GM18511 (cell line): Measurements from ENCODE around the gene KATNB1.

ENCODE experiments used
- ATAC-seq: cut with Tn5 transposase; IDR thresholded peaks from one replicate; pipeline ENCODE4 v1.9.1; 2021; ENCODE audit warnings: mild to moderate bottlenecking, moderate library complexity; ENCODE audit not compliant: unreplicated experiment

The KATNB1 gene

GRCh38 chr16:57755061-57755684 lies 19.6 kb downstream of the KATNB1 start:
- no peak for ATAC-seq

GRCh38 chr16:57755726-57756423 lies 20.3 kb downstream of the KATNB1 start:
- ATAC-seq: no peak

- no peak for ATAC-seq
These were observed 21.1 kb downstream of the KATNB1 start for GRCh38 chr16:57756424-57757325.

GRCh38 chr16:57757326-57757786 lies 21.8 kb downstream of the KATNB1 start:
- ATAC-seq: peak; percentile 87

GRCh38 chr16:57757883-57758282 lies 22.3 kb downstream of the KATNB1 start:
- ATAC-seq: no peak

GRCh38 chr16:57758331-57759117 lies 23.0 kb downstream of the KATNB1 start:
- ATAC-seq: no peak

- no peak for ATAC-seq
These were observed 23.6 kb downstream of the KATNB1 start for GRCh38 chr16:57759131-57759530.

GRCh38 chr16:57759541-57760356 lies 24.2 kb downstream of the KATNB1 start:
- no peak for ATAC-seq

GRCh38 chr16:57760357-57761160 lies 25.0 kb downstream of the KATNB1 start:
- no peak for ATAC-seq

GRCh38 chr16:57761301-57761700 lies 25.7 kb downstream of the KATNB1 start:
- ATAC-seq: no peak

GRCh38 chr16:57761957-57762356 lies 26.4 kb downstream of the KATNB1 start:
- no peak for ATAC-seq

GRCh38 chr16:57762365-57763040 lies 26.9 kb downstream of the KATNB1 start:
- ATAC-seq: no peak

- ATAC-seq: no peak
These were observed 27.9 kb downstream of the KATNB1 start for GRCh38 chr16:57763285-57764005.

- ATAC-seq: no peak
These were observed 28.4 kb downstream of the KATNB1 start for GRCh38 chr16:57764006-57764340.

GRCh38 chr16:57764341-57765159 lies 29.0 kb downstream of the KATNB1 start:
- ATAC-seq: no peak

- no peak for ATAC-seq
These were observed 29.7 kb downstream of the KATNB1 start for GRCh38 chr16:57765160-57765728.
